Retinal pigment epithelial cell (primary cell): ENCODE measurements around the gene TBCD.
"Not testable (repeated sequence)": the region's sequence is repeated elsewhere in the genome, so short reads cannot be mapped to it uniquely, and the experiment has no call there.

ENCODE experiments used
- DNase-seq: peaks from one replicate; pipeline ENCODE4 v3.0.0-alpha.2; 2010; ENCODE audit warnings: low read depth
- H3K4me3 ChIP-seq: 2 replicates; pipeline ENCODE4 v1.5.1; 2011; ENCODE audit warnings: mild to moderate bottlenecking, low read length, control low read depth, moderate library complexity
- TF ChIP-seq, protein P1 (sequence below): conservative IDR thresholded peaks from 2 replicates; pipeline ENCODE4 v1.5.1; 2011; ENCODE audit warnings: low read depth, low read length, control low read depth, inconsistent platforms

TBCD gene

DNA sequence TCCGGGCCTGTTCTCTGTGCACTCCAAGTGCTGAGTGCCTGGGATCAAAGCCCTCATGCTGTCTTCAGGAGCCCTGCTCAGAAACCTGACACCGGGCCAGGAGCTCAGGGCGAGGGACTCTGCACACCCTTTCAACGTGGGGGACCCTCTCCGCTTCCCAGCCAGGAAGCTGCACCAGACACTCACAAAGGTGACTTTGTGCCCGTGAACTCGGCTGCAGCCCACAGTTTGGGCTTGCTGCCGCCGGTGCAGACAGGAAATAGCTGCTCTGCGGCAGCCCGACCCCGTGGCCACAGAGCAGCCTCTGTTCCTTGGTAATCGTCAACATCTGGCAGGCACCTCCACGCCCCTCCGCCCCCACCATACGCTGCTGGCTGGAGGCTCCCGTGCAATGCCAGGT lies 234.1 kb downstream of the TBCD start:
- H3K4me3 ChIP-seq, result no peak overlapping the region
- no peak for DNase-seq
- TF ChIP-seq, protein P1, sequence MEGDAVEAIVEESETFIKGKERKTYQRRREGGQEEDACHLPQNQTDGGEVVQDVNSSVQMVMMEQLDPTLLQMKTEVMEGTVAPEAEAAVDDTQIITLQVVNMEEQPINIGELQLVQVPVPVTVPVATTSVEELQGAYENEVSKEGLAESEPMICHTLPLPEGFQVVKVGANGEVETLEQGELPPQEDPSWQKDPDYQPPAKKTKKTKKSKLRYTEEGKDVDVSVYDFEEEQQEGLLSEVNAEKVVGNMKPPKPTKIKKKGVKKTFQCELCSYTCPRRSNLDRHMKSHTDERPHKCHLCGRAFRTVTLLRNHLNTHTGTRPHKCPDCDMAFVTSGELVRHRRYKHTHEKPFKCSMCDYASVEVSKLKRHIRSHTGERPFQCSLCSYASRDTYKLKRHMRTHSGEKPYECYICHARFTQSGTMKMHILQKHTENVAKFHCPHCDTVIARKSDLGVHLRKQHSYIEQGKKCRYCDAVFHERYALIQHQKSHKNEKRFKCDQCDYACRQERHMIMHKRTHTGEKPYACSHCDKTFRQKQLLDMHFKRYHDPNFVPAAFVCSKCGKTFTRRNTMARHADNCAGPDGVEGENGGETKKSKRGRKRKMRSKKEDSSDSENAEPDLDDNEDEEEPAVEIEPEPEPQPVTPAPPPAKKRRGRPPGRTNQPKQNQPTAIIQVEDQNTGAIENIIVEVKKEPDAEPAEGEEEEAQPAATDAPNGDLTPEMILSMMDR, result no peak

DNA sequence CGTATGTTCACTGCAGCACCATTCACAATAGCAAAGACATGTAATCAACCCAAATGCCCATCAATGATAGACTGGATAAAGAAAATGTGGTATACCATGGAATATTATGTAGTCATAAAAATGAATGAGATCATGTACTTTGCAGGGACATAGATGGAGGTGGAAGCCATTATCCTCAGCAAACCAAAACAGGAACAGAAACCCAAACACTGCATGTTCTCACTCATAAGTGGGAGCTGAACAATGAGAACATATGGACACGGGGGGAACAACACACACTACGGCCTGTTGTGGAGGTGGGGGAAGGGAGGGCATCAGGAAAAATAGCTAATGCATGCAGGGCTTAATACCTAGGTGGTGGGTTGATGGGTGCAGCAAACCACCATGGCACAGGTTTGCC lies 237.2 kb downstream of the TBCD start:
- not testable (repeated sequence) for H3K4me3 ChIP-seq, DNase-seq

GRCh38 chr17:82989881-82990280 lies 238.0 kb downstream of the TBCD start:
- DNase-seq, result no peak
- TF ChIP-seq, protein P1, result no peak
- H3K4me3 ChIP-seq, result no peak overlapping the region

- DNase-seq, result no peak
- TF ChIP-seq, protein P1, result no peak
- no peak overlapping the region for H3K4me3 ChIP-seq
Observed at GRCh38 chr17:82993005-82993404, 241.1 kb downstream of the TBCD start.
